ENCODE measurements around the gene MAN1C1. TPM values are rescaled to one million over a fixed set of nuclear protein-coding genes. Genes with fewer than 3 reads are reported as not detected.

The MAN1C1 gene
- total RNA-seq, 1 experiment from 2014 or later, result 1.2 TPM

- Histone ChIP-seq H3K9me3 (ENCODE audit: control insufficient read depth in 1 of 2, insufficient read depth in 1 of 2, low read depth in 1 of 2, low read length in 2 of 2) (no peaks in the 10 kb centered on the region), H4K20me1 (ENCODE audit: insufficient read depth) (no peaks in the 10 kb centered on the region), H3K36me3 (ENCODE audit: control insufficient read depth in 1 of 2, insufficient read depth in 2 of 2, low read length in 2 of 2) (no peaks in the 10 kb centered on the region), H3K27me3 (ENCODE audit: insufficient read depth, low read length) (0 out of 2 replicates have a peak, but pooled peaks cover 4% of the 10 kb centered on the region), H3K9ac (ENCODE audit: low read length) (no peak overlapping the region), H3K79me2 (ENCODE audit: insufficient read depth, low read length) (no peaks in the 10 kb centered on the region), H3K4me2 (ENCODE audit: low read length) (no peak overlapping the region), H3K4me3 (replicated peaks in 1 of 2; ENCODE audit: low read depth in 1 of 2, low read length in 2 of 2) (no peak overlapping the region), H3K4me1 (ENCODE audit: control insufficient read depth in 1 of 2, insufficient read depth in 2 of 2, low read length in 2 of 2) (no peaks in the 10 kb centered on the region), H2AFZ (ENCODE audit: low read depth, low read length, poor library complexity, severe bottlenecking) (no peak overlapping the region), H3K27ac (ENCODE audit: low read depth, low read length) (no peak overlapping the region), H3K9me2 (ENCODE audit: insufficient read depth) (no peaks in the 10 kb centered on the region)
- ChIA-PET POLR2A (no interaction called here), RAD21 (ENCODE audit: low non-redundant PET in 1 of 2, low total read pairs in 2 of 2, uncharacterized antibody in 2 of 2, unreplicated experiment in 2 of 2) (no interaction called here), CTCF (no interaction called here)
- no TSS peak for BruUV-seq (replicated peaks)
- no peak for DNase-seq (ENCODE audit: low read depth, low spot score)
- TF ChIP-seq CTCF (IDR thresholded peaks at IDR 0.05 in 2 of 3, conservative IDR thresholded peaks at IDR 0.05 in 1 of 3; ENCODE audit: borderline replicate concordance in 1 of 3, insufficient read depth in 1 of 3, low read depth in 2 of 3, low read length in 2 of 3) (no peak), POLR2A (IDR thresholded peaks at IDR 0.05; ENCODE audit: borderline replicate concordance, extremely low read depth, insufficient read depth, insufficient read length) (no peak), ZFX (IDR thresholded peaks at IDR 0.05) (no peak), MAX (IDR thresholded peaks at IDR 0.05) (no peak), CBX3 (IDR thresholded peaks at IDR 0.05; ENCODE audit: low read depth) (no peak), ZNF274 (IDR thresholded peaks at IDR 0.05; ENCODE audit: low read depth, low read length) (no peak), EZH2 (IDR thresholded peaks at IDR 0.05) (no peak), ELF1 (IDR thresholded peaks at IDR 0.05; ENCODE audit: borderline replicate concordance, low read depth) (no peak), SP1 (IDR thresholded peaks at IDR 0.05; ENCODE audit: low read depth) (no peak)
- no peak for ATAC-seq
- intact Hi-C loops (cut with micrococcal nuclease), result no loop called here
These were observed 129.9 kb downstream of the MAN1C1 start for GRCh38 chr1:25746299-25747045.

Measured in HCT116 (cell line).